DOHH2 (cell line): ENCODE results near the gene LAMA4.

Source experiments
- H3F3A ChIP-seq: fragments of 200-600 bp; sonication (generic), shearing (Covaris generic); 2 replicates; pipeline ENCODE4 v1.6.0; 2016; ENCODE audit warnings: antibody characterized with exemption, mild to moderate bottlenecking; ENCODE audit not compliant: control insufficient read depth, insufficient read depth
- H3K27ac ChIP-seq: fragments of 200-600 bp; sonication (generic); 2 replicates; pipeline ENCODE4 v1.5.1; 2014; ENCODE audit warnings: low read depth, mild to moderate bottlenecking, low read length, moderate library complexity
- H3K27me3 ChIP-seq: fragments of 200-600 bp; sonication (generic); 2 replicates; pipeline ENCODE4 v1.6.1; 2014; ENCODE audit warnings: mild to moderate bottlenecking, low read length, mixed read lengths; ENCODE audit not compliant: control insufficient read depth
- H3K36me3 ChIP-seq: fragments of 200-600 bp; sonication (generic); 2 replicates; pipeline ENCODE4 v1.6.1; 2014; ENCODE audit warnings: mild to moderate bottlenecking, low read length, moderate library complexity, mixed read lengths; ENCODE audit not compliant: control insufficient read depth
- H3K4me1 ChIP-seq: fragments of 200-600 bp; sonication (generic); 2 replicates; pipeline ENCODE4 v1.6.1; 2014; ENCODE audit warnings: mild to moderate bottlenecking, low read length, mixed read lengths; ENCODE audit not compliant: control insufficient read depth
- H3K4me2 ChIP-seq: fragments of 200-600 bp; sonication (generic); 2 replicates; pipeline ENCODE4 v1.6.0; 2014; ENCODE audit warnings: mild to moderate bottlenecking, low read length, moderate library complexity
- H3K4me3 ChIP-seq: fragments of 200-600 bp; sonication (generic); 2 replicates; pipeline ENCODE4 v1.5.1; 2014; ENCODE audit warnings: mild to moderate bottlenecking, low read length, mixed read lengths
- H3K79me2 ChIP-seq: fragments of 200-600 bp; sonication (generic); 2 replicates; pipeline ENCODE4 v1.6.1; 2014; ENCODE audit warnings: mild to moderate bottlenecking, low read length, mixed read lengths; ENCODE audit not compliant: control insufficient read depth
- H3K9me2 ChIP-seq: fragments of 200-600 bp; sonication (generic); replicated peaks from 2 replicates; pipeline ENCODE4 v1.6.1; 2014; ENCODE audit warnings: mild to moderate bottlenecking, low read length, mixed read lengths; ENCODE audit not compliant: control insufficient read depth
- H3K9me3 ChIP-seq: fragments of 200-600 bp; sonication (generic); 2 replicates; pipeline ENCODE4 v1.6.1; 2014; ENCODE audit warnings: antibody characterized with exemption, low read length, mixed read lengths; ENCODE audit not compliant: control insufficient read depth, insufficient read depth
- H4K20me1 ChIP-seq: fragments of 200-600 bp; sonication (generic); 2 replicates; pipeline ENCODE4 v1.6.0; 2014; ENCODE audit warnings: low read depth, mild to moderate bottlenecking, antibody characterized with exemption, low read length, moderate library complexity; ENCODE audit not compliant: control insufficient read depth, insufficient read depth
- CTCF ChIP-seq: fragments of 200-600 bp; sonication (generic); IDR thresholded peaks from one replicate; pipeline ENCODE4 v1.5.1; 2014; ENCODE audit warnings: antibody characterized with exemption, mild to moderate bottlenecking, low read depth, low read length; ENCODE audit not compliant: poor library complexity, severe bottlenecking
- EZH2phosphoT487 ChIP-seq: fragments of 200-600 bp; sonication (generic); IDR thresholded peaks from 2 replicates; pipeline ENCODE4 v1.6.1; 2017; ENCODE audit warnings: borderline replicate concordance, mild to moderate bottlenecking, antibody characterized with exemption, low read length, moderate library complexity, mixed read lengths

The LAMA4 gene

GRCh38 chr6:112156668-112157067 lies 97.7 kb downstream of the LAMA4 start:
- H3K36me3 ChIP-seq, result no peaks in the 10 kb centered on the region

GRCh38 chr6:112155886-112156285 lies 98.5 kb downstream of the LAMA4 start:
- TF ChIP-seq CTCF, result no peak
- no peak for TF ChIP-seq EZH2phosphoT487
- no peaks in the 10 kb centered on the region for H3K9me3 ChIP-seq
- no peaks in the 10 kb centered on the region for H3K36me3 ChIP-seq
- H3K79me2 ChIP-seq, result no peaks in the 10 kb centered on the region
- H3K27ac ChIP-seq, result no peak overlapping the region
- no peak overlapping the region for H3K4me2 ChIP-seq
- H3K9me2 ChIP-seq, result no peaks in the 10 kb centered on the region
- H3K4me1 ChIP-seq, result peaks cover 11% of the 10 kb centered on the region
- H3F3A ChIP-seq, result no peaks in the 10 kb centered on the region
- H3K4me3 ChIP-seq, result no peak overlapping the region
- H3K27me3 ChIP-seq, result peaks cover 7% of the 10 kb centered on the region; the same call in 1 of the 2 replicates
- H4K20me1 ChIP-seq, result no peaks in the 10 kb centered on the region

More at GRCh38 chr6:112156668-112157067, 97.7 kb downstream of the LAMA4 start:
- Histone ChIP-seq H3K27me3 (peaks cover 7% of the 10 kb centered on the region; the same call in 1 of the 2 replicates), H3K4me2 (no peak overlapping the region), H3F3A (no peaks in the 10 kb centered on the region), H4K20me1 (no peaks in the 10 kb centered on the region), H3K4me1 (peaks cover 11% of the 10 kb centered on the region), H3K79me2 (no peaks in the 10 kb centered on the region), H3K9me3 (no peaks in the 10 kb centered on the region), H3K4me3 (no peak overlapping the region), H3K9me2 (no peaks in the 10 kb centered on the region), H3K27ac (no peak overlapping the region)
- TF ChIP-seq CTCF (no peak), EZH2phosphoT487 (no peak)

- Histone ChIP-seq H3F3A (no peaks in the 10 kb centered on the region), H4K20me1 (no peaks in the 10 kb centered on the region), H3K27ac (no peak overlapping the region), H3K79me2 (no peaks in the 10 kb centered on the region), H3K4me2 (no peak overlapping the region), H3K36me3 (no peaks in the 10 kb centered on the region), H3K27me3 (peaks cover 6% of the 10 kb centered on the region; the same call in 1 of the 2 replicates), H3K9me2 (no peaks in the 10 kb centered on the region), H3K4me1 (peaks cover 11% of the 10 kb centered on the region), H3K9me3 (no peaks in the 10 kb centered on the region), H3K4me3 (no peak overlapping the region)
- TF ChIP-seq CTCF (no peak), EZH2phosphoT487 (no peak)
Measured at GRCh38 chr6:112154711-112155110, 99.7 kb downstream of the LAMA4 start.
